ENCODE data around the gene ZNF664.
A peak's percentile ranks its signal among the peaks of the same experiment; 100 is the strongest.
"Not testable (repeated sequence)": the region's sequence is repeated elsewhere in the genome, so short reads cannot be mapped to it uniquely, and the experiment has no call there.

The ZNF664 gene

DNA sequence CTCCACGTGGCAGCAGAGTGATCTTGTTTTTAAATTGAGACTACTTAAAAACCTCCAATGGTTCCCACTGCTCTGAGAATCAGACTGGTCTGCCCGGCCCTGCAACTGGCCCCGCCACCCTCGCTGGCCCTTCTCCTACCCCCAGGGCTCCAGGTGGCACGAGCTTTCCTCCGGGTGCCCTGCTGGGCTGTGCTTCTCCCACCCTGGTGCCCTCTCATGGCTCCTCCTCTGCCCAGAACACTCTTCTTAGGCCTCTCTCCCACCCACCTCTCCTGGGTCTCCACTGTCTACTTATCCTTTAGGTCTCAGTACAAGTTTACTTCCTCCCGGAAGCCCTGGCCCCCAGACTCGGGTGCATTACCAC is 26.9 kb upstream of the ZNF664 start:
- TF ChIP-seq CTCF (IDR thresholded peaks at IDR 0.05), result no peak
- H3K27ac ChIP-seq, result no peak overlapping the region
- peak; percentile 52 for DNase-seq (ENCODE audit: low spot score)
- no peak overlapping the region for H3K4me3 ChIP-seq

DNA sequence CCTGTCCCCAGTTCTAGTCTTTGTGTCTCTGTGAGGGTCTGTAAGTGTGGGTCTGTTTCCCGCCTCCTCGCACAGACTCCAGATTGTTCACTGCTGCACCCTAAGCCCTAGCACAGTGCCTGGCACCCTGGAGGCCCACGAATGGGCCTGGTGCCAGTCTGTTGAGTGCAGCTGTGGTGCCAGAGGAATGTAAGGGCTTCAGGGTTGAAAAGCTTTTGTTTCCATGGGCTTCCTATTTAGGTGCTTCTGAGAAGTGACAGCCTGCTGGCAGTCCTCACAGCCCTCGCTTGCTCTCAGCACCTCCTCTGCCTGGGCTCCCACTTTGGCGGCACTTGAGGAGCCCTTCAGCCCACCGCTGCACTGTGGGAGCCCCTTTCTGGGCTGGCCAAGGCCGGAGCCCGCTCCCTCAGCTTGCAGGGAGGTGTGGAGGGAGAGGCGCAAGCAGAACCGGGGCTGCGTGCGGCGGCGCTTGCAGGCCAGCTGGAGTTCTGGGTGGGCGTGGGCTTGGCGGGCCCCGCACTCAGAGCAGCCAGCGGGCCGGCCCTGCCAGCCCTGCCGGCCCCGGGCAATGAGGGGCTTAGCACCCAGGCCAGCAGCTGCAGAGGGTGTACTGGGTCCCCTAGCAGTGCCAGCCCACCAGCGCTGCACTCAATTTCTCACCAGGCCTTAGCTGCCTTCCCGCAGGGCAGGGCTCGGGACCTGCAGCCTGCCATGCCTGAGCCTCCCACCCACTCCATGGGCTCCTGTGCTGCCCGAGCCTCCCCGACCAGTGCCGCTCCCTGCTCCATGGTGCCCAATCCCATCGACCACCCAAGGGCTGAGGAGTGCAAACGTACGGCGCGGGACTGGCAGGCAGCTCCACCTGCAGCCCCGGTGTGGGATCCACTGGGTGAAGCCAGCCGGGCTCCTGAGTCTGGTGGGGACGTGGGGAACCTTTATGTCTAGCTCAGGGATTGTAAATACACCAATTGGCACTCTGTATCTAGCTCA is 26.2 kb upstream of the ZNF664 start:
- peak; percentile 14 for DNase-seq (ENCODE audit: low spot score)
- H3K4me3 ChIP-seq, H3K27ac ChIP-seq: not testable (repeated sequence)

DNA sequence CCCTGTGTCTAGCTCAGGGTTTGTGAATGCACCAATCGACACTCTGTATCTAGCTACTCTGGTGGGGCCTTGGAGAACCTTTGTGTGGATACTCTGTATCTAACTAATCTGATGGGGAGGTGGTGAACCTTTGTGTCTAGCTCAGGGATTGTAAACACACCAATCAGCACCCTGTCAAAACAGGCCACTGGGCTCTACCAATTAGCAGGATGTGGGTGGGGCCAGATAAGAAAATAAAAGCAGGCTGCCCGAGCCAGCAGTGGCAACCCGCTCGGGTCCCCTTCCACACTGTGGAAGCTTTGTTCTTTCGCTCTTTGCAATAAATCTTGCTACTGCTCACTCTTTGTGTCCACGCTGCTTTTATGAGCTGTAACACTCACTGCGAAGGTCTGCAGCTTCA is 25.5 kb upstream of the ZNF664 start:
- not testable (repeated sequence) for H3K4me3 ChIP-seq; DNase-seq (ENCODE audit: low spot score); H3K27ac ChIP-seq

- H3K27ac ChIP-seq, result no peak overlapping the region
- no peak overlapping the region for H3K4me3 ChIP-seq
- peak; percentile 31 for DNase-seq (ENCODE audit: low spot score)
- TF ChIP-seq CTCF (IDR thresholded peaks at IDR 0.05), result no peak
Observed at GRCh38 chr12:123948401-123948795, 24.6 kb upstream of the ZNF664 start.

DNA sequence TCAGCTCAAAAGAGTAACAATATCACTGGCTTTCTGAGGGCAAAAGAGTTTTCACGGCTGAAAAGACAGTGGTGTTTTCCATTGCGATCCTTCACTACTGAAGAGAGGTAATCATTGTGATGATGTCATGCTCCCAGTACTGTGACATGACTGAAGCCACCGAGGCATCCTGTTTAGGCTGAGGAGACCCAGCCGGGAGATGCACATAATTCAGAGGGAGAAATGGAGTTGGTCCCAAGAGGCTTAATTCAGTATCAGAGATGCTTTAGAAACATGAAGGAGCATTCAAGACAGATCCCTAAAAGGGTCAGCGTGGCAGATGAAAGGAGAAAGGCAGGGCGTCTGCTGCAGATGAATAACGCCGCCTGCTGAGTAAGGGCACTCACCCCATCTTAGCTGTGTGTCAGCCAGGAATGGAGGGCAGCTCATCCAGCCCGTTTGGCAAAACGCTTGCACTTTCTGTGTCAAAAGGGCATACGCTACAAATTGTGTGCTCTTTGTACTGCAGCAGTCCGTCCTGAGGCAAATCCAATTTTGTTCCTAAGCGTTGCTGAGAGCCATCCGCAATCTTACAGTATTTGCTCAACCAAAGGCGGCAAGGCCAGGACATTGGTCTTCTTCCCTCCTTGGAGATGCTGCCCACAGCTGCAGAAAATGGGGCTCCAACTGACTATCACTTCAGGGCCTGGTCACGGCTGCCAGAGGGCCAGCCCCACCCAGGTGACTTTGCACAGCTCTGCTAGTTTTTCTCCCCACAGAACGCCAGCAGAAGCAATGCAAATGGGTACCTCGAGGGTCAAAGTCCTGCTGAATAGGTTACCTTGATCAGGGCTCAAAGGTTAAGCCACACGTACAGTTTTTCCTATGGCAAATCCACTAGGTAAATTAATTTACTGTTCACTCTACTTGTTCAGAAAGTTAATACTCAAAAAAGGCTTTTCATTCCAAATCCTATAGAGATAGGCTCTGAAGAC is 23.9 kb upstream of the ZNF664 start:
- peak; percentile 64 for DNase-seq (ENCODE audit: low spot score)
- no peak overlapping the region for H3K4me3 ChIP-seq
- no peak overlapping the region for H3K27ac ChIP-seq
- no peak for TF ChIP-seq CTCF (IDR thresholded peaks at IDR 0.05)

DNA sequence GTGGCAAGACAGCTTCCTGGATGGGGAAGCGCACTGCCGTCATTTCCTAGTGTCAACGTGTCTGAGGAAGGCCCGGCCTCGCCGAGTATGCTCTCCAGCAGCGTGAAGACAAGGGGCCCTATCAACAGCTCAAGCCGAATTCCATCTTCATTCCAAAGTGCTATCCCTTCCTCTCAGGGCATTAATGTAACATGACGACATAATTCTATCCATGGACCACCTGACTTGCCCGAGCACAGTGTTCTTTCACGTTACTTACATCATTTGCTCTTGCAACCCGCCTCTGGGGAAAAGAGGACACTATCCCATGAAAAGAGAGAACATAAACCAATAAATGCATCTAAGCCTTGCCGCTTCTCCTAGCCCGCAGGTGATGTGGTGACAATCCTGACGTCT is 23.2 kb upstream of the ZNF664 start:
- H3K27ac ChIP-seq, result no peak overlapping the region

More for the DNA sequence above, 23.2 kb upstream of the ZNF664 start:
- H3K4me3 ChIP-seq, result no peak overlapping the region
- DNase-seq (ENCODE audit: low spot score), result peak; percentile 35
- no peak for TF ChIP-seq CTCF (IDR thresholded peaks at IDR 0.05)
